ENCODE results near the gene POLR1G.
"Not testable (repeated sequence)": the region's sequence is repeated elsewhere in the genome, so short reads cannot be mapped to it uniquely, and the experiment has no call there.

Gene POLR1G

DNA sequence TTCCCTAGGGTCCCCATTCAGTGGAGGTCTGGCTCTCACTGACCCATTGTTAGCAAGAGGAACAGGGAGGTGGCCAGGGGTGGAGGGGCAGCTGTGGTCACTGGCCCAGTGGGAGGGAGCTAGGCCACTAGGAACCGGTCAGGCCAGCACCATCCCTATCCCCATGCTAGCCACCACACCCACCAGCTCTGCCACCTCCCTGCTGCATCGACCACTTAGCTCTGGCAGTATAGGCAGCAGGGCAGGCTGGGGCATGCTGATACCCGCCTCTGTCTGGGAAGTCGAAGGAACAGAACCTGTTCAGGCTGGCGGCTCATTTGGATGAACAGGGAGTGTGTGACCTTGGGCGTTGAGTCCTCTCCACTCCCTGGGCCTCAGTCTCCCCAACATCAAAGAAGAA lies 6.3 kb upstream of the POLR1G start:
- no peak for DNase-seq

DNA sequence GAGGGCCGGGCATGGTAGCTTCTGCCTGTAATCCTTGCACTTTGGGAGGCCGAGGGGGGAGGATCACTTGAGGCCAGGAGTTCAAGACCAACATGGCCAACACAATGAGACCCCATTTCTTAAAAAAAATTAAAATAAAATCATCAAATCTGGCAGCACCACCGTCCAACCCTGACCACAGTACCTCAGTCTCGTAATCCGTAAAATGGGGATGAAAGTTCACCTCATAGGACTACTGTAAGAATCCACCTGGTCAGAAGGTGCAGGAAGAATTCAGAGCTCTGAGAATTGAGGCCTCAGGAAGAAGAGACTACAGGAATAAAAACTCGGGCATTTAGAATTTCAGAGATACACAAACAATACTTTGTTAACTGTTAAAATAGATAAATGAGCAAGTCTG lies 4.6 kb upstream of the POLR1G start:
- DNase-seq: no peak

DNA sequence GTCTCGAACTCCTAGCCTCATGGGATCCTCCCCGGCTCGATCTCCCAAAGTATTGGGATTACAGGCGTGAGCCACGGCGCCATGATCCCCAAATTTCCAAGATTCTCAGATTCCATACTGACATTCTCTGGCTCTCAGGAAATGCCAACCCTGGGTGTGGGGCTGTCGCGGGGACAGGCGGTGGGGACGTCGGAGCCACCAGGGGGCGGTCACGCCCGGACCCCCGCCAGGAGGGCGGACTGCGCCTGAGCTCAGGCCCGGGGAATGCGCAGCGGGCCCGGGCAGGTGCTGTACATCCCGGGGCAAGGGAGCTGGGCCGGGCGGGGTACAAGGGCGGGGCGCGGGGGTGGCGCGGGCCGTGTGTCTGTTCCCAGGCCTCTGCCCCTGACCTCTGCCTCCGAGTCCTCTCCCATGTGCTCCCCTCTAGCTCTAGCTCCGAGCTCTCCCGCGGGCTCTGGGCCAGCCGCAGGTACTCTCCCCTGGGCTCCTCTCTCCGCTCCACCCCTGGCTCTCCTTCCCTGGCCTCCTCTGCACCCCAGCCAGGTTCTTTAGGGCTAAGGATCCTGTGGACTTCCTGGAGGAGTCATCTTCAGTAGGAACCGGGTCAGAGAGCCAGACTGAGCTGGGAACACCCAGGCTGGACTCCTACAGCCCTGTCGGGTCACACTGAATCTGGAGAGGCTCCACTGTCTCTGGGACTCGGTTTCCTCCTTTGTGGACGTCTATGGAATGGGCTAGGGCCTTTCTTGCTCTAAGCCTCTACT lies 4.0 kb upstream of the POLR1G start:
- no peak for DNase-seq

DNA sequence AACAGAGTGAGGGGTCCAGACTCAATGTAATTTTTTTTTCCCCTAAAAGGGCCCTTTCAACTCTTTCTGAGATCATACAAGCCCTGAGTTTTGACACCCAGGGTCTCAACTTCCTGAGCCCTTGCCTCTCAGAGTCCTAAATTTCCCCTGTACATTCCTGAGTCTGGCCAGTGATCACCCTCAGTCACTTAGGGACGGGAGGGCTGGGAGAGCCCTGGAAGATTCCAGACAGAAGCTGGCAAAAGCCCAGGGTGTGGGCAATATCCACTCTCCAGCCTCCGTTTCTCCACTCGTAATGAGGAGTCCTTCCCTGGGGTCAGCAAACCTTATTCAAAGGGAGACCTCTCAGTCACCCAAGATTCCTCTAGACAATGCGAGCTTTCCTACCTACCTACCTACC lies 3.2 kb upstream of the POLR1G start:
- no peak for DNase-seq

DNA sequence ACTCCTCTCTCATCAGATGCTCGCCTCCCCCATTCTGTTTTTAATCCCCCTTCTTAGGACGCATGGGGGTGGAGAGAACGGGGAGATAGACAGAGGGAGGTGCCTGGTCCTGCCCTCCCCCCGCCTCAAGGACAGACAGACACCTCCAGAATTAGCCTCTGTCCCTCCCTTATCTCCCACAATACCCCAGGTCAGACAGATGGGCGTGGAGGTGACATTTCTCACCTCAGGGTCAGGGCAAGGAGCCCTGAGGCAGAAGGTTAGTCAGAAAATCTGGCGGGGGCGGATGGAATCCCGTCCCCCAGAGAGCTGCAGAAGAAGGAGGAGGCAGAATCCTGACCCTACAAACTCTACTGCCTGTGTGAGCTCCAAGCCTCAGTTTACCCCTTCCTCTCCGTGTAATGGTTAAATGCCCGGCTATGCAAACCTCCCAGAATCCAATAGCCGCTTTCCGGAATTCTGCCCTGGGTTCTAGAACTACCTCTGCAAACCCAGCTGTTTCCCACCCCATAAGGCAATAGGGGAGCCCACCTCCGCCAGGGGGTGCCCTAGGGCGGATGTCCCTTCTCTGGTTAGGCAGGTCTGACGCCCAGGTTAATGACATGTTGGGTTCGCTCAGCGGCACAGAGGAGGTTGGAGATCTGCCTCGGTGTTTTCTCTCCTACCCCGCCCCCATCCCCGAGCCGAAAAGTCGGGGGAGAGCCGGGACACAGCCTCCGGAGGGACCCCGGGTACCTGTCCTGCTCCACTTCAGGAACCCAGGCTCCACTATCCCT lies 2.5 kb upstream of the POLR1G start:
- DNase-seq: peak; percentile 70

DNA sequence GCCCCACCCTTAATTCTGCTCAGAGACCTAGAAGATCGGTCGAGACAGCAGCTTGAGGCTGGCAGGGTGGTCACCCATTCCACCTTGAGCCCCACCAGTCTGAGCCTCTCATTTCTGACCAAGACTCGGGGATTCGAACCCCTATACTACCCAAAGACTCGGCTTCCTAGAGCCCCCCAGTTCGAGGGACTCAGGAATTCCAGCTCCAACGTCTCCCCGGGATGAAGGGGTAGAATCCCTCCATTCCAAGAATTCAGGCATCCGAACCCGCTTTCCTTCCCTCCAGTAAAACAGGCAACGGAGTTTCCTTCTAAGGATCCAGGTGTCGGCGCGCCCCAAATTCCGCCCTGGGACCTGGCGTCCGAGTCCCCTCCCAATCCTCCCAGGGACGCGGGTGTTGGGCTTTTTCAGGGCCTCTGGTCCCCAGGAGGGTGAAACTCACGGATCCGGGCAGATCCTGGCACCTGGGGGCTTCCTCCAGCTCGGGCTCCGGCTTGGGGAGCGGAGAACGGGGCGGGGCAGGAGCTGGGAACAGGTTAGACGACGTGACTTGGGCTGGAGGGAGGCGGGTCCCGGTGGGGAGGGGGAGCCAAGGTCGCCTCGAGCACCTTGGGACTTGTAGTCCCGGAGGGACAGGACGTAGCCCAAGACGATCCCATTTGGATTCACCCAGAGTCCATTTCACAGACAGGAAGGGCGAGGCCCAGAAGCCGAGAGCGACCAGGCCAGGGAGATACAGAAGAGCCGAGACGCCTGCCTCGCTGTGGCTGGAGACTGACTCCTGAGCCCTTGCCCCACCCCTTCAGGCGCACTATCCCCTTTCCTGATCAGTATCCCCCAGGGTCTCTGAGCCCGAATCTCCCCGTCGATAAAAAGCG lies 1.6 kb upstream of the POLR1G start, which contains the start of gene PPP1R13L:
PPP1R13L (minus strand) TSS at position 513 of the 878 bp plus-strand sequence. CDS start 6,751 bp downstream, outside the sequence.
- DNase-seq: peak; percentile 70

DNA sequence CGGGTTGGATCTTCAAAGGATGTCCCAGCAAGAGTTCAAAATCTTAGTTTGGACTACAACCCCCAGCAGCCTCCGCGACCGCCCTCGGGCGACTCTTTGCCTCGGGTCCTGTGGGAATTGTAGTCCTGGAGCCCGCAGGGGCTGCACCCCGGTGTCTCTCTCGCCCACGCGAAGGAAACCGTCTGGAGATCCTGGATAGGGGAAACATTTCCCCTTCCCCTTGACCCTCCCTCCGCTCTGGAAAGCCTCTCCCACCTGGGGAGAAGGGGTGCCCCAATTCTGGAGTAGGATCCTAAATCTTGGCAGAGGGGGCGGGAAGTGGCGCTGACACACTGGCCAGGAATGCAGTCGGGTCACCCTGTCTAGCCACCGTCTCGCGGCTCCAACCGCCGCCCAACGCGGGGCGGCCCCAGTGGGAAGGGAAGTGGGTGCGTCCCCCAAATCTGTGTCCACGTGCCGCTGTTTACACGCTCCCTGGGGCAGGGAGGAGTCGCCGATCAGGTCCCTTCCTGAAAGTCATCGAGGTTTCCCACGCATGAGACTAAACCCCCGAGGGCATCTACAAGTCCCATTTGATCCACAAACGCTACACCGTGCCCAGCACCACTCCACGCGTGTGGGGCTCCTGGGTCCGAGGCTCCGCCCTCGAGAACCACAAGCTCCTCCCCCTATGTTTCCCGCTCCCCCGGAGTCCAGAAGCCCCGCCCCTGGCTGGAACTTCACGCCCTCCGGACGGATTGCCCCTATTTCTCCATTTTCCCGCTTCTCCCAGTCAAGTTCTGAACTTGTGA lies 814 bp upstream of the POLR1G start:
- peak; percentile 89 for DNase-seq

DNA sequence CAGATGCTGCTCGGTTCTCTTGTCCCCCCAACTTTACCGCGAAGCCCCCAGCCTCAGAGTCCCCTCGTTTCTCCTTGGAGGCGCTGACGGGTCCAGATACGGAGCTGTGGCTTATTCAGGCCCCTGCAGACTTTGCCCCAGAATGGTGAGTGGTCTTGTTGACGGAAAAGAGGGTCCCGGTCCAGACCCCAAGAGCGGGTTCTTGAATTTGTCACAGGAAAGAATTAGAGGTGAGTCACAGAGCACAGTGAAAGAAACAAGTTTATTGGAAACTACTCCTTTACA lies 589 bp downstream of the POLR1G start:
- DNase-seq: no peak

DNA sequence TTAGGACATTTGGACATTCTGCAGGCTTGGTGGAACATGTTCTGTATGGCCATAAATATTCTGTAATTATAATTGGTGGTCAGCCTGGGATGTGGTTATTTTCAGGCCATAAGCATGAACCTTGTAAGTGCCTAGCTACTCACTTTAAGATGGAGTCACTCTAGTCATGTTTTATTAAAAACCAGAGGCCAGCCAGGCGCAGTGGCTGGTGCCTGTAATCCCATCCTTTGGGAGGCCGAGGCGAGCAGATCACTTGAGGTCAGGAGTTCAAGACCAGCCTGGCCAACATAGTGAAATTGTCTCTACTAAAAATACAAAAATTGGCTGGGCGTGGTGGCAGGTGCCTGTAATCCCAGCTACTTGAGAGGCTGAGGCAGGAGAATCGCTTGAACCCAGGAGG lies 1.1 kb downstream of the POLR1G start:
- not testable (repeated sequence) for DNase-seq

DNA sequence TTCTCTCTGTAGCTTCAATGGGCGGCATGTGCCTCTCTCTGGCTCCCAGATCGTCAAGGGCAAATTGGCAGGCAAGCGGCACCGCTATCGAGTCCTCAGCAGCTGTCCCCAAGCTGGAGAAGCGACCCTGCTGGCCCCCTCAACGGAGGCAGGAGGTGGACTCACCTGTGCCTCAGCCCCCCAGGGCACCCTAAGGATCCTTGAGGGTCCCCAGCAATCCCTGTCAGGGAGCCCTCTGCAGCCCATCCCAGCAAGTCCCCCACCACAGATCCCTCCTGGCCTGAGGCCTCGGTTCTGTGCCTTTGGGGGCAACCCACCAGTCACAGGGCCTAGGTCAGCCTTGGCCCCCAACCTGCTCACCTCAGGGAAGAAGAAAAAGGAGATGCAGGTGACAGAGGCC lies 1.7 kb downstream of the POLR1G start:
- no peak for DNase-seq

DNA sequence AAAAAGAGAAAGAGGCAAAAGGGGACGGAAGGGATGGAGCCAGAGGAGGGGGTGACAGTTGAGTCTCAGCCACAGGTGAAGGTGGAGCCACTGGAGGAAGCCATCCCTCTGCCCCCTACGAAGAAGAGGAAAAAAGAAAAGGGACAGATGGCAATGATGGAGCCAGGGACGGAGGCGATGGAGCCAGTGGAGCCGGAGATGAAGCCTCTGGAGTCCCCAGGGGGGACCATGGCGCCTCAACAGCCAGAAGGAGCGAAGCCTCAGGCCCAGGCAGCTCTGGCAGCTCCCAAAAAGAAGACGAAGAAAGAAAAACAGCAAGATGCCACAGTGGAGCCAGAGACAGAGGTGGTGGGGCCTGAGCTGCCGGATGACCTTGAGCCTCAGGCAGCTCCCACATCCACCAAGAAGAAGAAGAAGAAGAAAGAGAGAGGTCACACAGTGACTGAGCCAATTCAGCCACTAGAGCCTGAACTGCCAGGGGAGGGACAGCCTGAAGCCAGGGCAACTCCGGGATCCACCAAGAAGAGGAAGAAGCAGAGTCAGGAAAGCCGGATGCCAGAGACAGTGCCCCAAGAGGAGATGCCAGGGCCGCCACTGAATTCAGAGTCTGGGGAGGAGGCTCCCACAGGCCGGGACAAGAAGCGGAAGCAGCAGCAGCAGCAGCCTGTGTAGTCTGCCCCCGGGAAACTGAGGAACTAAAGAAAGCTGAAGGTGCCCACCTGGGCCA lies 2.5 kb downstream of the POLR1G start:
- no peak for DNase-seq

DNA sequence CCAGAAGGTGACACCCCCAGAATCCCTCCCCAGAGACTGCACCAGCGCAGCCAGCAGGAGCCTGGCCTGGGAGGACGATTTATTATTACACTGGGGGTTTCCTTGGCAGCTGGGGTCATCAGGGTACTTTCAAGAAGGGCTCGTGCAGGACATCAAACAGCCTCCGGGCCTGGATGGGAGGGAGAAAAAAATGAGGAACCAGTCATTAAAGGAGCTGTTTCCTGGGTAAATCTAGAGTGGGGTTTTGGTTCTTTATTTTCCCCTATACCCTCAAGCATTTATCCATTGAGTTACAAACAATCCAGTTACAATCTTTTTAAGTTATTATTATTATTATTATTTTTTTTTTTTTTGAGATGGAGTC lies 3.1 kb downstream of the POLR1G start:
- no peak for DNase-seq

DNA sequence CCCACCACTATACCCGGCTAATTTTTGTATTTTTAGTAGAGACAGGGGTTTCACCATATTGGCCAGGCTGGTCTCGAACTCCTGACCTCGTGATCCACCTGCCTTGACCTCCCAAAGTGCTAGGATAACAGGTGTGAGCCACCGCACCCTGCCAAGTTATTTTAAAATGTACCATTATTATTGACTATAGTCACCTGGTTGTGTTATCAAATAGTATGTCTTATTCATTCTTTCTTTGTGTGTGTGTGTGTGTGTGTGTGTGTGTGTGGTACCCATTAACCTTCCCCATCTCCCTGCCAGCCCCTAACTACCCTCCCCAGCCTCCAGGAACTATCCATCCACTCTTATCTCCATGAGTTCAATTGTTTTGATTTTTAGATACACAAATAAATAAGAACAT lies 3.9 kb downstream of the POLR1G start:
- DNase-seq: not testable (repeated sequence)

DNA sequence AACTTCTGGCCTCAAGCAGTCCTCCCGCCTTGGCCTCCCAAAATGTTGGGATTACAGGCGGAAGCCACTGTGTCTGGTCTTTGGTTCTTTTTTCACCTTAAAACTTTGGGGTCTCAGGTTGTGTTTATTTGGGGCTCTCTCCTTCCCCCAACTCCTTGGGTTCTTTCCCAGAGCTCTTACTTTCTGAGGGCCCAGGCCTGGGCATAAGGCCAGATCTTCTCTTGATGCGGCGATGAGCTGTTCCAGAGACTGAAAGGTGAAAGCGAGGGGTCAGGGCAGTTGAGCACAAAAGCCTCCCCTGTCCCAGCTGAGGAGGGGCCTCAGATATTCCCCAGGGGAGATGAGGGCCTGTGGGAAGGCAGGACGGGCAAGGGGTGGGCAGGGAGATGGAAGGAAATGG lies 7.1 kb downstream of the POLR1G start:
- no peak for DNase-seq

DNA sequence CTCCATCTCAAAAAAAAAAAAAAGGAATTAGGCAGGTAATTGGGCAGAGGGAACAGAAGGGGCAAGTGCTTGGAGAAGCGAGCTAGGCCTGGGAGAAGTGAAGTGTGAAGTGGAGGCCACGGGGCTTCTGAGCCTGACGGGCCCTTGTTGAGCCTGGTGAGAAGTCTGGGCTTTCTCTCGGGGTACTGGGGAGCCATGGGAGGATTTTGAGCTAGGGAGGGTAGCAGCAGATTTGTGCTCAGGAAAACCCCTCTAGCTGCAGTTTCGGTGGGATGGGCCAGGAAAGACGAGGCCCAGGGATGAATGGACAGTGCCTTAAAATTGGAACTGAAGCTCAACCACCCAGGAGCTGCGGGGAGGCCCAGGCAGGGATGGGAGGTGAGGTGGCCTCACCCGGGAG lies 8.0 kb downstream of the POLR1G start:
- no peak for DNase-seq

DNA sequence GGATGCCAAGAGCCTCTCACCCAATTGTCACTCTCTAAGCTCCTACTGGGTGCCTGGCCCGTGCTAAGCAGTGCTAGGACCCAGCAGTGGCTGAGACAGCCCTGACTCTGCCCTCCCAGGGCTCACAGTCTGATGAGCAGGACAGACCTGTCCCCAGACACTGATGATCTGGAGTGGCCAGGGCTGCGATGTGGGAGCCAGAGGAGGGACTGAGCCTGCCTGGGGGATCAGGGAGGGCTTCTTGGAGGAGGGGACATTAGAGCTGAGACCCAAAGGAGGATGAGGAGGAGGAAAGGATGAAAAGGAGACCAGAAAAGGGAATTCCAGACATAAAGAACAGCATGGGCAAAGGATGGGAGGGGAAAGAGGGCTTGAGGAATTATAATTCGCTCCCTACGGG lies 10.7 kb downstream of the POLR1G start:
- no peak for DNase-seq

DNA sequence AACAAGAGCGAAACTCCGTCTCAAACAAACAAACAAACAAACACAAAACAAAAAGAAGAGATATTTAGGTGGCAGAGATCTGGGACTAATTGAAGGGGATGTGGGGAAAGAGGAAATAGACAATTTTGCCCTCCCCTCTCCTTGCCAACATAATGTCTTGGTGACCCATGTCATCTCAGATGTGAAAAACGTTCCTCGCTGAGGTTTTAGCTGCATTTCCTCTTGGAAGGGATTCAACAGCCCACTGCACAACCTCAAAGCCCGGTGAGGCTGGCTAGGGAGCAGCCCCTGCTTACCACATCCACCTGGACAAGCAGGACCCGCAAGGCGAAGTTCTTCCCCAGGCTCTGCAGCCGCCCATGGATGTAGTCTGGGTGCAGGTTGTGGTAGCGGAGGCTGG lies 12.4 kb downstream of the POLR1G start:
- no peak for DNase-seq

DNA sequence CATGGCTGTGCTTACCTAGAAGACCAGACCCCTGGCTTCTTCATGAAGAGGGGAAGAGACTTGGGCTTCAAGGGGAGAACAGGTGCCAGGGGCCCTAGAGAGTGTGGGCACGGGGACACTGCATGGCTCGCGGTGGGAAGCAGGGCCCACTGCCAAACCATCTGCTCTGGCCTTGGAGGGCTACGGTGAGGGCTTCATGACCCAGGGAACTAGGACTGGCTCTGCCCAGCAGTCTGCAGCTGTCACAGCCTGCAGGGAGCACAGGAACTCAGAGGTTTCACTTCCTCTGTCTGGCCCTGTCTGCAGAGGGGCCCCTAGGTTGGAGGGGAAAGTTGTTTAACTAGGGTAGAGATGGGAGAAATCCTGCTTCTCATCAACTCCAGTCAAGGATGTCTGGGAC lies 13.0 kb downstream of the POLR1G start:
- peak; percentile 45 for DNase-seq

DNA sequence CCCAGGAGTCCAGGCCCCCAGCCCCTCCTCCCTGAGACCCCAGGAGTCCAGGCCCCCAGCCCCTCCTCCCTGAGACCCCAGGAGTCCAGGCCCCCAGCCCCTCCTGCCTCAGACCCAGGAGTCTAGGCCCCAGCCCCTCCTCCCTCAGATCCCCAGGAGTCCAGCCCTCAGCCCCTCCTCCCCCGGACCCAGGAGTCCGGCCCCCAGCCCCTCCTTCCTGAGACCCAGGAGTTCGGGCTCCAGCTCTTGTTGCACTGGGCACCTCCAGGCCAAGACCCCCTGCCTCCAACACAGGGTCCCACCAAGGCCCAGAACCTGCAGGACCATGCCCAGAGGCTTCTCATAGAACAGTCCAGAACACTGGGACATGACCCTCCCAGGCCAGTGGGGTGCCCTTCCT lies 13.5 kb downstream of the POLR1G start:
- no peak for DNase-seq

DNA sequence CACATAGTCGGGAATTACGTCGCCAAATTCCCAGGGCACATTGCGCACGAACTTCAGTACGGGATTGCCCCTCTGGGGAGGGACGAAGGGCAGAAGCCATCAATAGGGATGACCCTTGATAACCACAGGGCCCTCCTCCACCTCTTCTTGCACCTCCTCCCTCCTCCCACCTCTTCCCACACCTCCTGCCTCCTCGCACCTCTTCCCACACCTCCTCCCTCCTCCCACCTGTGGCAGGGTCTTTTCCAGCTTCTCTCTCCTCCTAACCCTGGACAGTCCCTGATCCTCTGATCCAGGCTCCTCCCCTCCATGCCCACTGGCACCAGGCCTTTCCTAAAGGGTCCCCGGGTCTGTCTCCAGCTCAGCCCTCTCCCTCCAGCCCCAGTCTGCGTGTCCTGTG lies 13.9 kb downstream of the POLR1G start:
- no peak for DNase-seq

DNA sequence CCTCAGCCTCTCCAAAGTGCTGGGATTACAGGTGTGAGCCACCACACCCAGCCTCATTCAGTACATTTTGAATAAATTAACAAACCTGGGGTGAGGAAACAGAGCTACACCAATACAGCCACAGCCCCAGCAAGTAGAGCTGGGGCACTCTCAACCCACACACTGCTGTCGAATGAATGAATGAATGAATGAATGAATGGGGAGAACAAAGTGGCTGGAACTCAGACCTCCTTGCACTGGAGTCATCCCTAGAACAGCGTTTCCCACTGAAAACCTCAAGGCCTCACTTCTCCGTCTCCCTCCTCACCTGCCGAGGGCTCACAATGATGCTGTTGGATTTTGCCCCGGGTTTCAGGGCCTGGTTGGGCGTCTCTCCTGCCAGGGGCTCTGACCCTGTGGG lies 14.4 kb downstream of the POLR1G start:
- DNase-seq: no peak

DNA sequence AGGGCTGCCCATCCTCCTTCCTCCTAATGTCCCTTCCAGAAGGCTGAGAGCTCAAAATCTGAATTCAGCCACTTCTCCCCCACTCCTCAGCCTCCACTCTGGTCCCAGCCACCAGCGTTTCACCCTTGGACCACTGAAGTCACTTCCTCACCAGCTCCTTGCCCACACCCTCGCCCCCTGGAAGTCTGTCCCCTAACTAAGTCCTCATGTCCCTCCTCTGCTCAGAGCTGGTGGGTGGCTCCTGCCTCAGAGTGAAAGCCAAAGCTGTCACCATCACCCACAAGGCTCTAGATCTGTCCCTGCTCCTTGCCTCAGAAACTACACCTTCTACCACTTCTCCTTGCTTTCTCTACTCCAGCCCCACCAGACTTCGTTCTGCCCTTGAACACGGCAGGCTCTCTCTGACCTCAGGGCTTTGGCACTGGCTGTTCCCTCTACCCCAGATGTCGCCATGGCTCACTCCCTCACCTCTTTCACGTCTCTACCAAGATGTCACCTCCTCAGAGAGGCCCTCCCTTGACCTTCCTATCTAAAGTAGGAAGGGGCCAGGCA lies 15.6 kb downstream of the POLR1G start:
- no peak for DNase-seq

Data from activated CD4-positive, alpha-beta T cell treated with anti-CD3 and anti-CD28 coated beads, Interleukin-2, amount 50 U/mL, for 16 hours (primary cell).